ENCODE data around the gene ATL2.
"Not testable (repeated sequence)": the region's sequence is repeated elsewhere in the genome, so short reads cannot be mapped to it uniquely, and the experiment has no call there.

Gene ATL2

DNA sequence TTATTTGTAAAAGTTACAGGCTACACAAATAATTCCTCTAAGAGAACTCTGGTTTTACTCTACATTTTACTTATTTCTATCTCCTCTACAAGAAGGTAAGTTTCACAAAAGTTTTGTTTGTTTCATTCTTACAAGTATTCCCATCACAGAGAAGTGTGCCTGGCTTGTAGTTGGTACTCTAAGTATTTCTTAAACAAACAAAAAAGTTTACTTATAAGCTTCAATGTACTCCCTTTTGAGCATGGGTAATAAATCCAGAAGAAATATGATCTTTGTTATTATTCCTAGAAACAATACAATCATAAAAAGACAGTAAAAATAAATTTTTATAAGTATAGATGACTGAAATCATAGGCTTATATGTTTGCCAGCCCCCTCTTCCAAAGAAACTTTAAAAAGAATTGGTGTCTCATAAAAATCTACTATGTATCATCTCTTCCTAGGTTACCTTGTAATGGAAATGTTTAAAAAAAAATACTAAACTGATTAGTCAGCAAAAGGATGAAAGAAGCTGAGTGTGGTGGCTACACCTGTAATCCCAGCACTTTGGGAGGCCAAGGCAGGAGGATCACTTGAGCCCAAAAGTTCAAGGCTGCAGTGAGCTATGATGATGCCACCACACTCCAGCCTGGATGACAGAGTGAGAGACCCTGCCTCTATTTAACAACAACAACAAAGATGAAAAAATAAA, 54.7 kb downstream of the ATL2 start:
- no peak for DNase-seq

DNA sequence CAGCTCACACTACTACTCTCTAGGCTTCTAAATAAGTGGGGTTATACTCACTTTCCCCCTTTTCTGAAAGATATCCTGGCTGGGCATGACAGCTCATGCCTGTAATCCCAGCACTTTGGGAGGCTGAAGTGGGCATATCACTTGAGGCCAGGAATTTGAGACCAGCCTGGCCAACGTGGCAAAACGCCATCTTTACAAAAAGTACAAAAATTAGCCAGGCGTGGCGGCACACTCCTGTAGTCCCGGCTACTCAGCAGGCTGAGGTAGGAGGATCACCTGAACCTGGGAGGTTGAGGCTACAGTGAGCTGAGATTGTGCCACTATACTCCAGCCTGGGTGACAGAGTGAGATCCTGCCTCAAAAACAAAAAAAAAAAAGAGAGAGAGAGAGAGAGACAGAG, 57.8 kb downstream of the ATL2 start:
- DNase-seq, result not testable (repeated sequence)

DNA sequence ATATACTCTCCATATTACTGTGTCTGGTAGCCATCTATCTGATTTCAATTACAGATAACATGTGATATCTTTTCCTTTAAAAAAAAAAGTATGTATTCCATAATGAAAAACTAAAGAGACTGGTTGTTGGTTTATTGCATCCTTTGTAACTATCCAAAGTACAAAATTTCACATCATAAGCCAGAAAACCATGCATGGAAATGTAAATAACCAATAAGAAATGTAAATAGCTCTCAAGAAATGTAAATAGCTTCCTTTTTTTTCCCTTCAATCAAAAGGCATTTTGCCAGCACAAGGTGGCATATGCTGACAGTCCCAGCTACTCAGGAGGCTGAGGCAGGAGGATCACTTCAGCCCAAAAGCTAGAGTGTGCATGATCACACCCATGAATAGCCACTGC, 59.3 kb downstream of the ATL2 start:
- no peak for DNase-seq

DNA sequence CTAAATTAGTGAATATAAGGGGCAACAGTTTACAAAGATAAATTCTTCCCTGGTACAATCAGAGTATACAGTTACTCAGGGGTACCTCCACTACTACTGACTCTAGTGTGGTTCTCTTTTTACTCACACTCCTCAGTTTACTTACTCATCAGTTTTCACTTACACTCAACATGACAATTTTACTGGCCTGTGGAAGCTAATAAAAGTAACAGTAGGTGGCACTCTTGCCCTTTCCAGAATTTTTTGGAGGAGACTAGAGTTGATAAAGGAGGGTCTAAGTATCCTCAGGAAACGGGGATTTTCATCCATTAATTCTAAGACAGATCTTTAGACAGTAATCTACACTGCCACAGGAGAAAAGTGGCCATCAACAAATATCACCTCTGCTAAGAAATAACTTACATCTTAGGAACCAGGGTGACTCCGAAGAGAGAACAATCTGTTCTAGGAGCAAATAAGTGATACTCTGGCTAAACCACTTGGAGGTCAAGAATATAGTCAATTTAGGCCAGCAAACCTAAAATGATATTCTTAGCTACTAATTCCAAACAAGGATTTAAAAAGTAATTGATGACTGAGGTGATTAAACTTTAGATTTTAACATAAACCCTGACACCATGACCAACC, 61.3 kb downstream of the ATL2 start:
- DNase-seq, result no peak

DNA sequence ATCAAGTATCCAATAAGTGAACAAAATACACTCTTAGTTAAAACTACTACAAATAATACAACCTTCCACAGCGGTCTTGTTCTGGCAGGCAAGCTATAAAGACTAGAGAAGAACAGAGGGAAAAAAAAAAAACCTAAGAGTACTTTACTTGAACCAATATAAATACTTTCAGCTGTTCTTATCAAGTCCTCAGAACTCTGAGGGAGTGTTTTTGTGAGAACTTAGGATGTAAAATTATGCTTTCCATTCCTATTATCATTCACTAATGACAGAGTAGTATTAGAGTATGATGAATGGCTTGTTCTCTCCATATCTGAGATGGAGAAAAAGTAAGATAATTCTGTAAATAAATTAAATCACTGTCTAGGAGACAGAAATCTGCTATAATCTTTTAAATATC, 68.3 kb downstream of the ATL2 start:
- DNase-seq, result no peak

DNA sequence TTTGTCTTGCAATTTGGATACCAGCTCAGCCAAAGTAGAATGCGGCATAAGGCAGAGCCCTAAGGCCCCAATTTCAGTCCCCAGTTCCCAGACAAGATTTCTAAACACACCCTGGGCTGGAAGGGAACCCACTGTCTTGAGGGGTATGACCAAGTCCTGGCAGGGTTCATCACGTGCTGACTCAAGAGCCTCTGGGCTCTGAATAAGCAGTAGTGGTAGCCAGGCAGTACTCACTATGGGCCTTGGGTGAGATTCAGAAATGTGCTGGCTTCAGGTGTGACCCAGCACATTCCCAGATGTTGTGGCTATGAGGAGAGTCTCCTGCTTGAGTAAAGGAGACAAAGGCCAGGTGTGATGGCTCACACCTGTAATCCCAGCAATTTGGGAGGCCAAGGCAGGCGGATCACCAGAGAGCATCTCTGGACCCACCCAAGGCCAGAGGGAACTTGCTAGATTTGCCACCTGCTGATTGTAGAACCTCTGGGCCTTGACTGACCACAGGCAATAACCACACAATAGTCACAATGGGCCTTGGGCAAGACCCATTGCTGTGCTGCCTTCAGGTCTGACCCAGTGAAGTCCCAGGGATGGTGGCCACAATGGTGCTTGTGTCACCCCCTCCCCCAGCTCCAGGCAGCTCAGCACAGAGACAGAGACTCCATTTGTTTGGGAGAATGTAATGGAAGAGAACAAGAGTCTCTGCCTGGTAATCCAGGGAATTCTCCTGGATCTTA, 74.9 kb downstream of the ATL2 start:
- DNase-seq, result no peak

DNA sequence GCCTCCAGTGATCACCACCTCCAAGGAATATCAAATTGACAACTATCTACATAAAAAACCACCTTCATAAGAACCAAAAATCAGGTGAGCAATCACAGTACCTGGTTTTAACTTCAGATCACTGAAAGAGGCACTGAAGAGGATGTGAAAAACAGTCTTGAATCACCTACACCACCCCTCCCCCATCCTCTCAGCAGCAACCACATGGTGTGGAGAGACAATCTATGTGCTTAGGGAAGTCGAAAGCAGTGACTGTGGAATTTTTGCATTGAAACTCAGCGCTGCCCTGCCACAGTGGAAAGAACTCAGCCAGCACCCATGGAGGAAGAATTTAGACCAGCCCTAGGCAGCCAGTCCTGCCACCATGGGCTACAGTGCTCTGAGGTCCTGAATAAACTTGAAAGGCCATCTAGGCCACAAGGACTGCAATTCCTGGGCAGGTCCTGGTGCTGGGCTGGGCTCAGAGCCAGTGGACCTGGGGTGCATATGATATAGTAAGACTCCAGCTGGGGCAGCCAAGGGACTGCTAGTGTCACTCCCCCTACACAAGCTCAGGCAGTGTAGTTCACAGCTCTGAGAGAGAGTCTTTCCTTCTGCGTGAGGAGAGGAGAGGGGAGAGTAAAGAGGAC, 75.6 kb downstream of the ATL2 start:
- no peak for DNase-seq

DNA sequence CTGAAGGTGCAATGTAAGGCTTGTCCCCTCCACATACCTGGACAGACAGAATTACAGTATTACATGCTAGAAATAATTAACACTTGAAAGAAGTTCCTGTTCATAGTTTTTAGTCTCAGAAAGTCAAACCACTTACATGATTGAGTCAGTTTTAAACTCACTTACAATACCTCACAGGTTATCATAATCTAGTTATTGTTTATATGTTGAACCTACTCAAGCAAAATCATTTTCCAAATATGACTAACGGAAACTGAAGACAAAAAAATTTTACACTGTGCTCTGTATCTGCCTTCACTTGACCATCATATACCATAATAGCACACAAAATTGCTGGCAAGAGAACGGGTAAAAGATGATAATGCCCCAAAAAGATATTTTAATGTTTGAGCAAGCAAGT, 78.5 kb downstream of the ATL2 start:
- no peak for DNase-seq

DNA sequence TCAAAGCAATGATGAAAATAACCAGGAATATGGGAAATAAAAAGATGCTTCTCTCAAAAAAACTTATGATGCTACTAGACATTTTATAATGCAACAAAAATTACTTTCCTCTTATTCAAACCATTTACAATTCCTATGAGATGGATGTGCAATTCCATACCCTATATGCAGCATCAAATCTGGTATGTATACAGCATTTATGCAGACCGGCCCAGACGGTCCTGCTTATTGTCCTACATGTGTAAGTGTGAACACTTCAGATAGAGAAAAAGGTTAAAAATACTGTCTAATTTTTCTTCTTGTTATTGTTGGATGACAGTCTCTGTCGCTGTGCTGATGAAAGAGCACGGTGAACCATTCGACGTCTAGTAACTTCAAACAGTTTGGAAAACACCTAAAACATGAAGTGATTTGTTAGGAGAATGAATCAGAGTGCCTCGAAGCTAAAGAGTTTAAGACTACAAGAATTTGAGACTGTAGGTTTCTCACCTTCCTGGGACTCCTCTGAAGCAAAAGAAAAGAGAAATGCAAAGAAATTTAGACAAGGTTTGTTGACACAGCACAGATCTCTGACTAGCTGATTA, 80.8 kb downstream of the ATL2 start:
- no peak for DNase-seq

DNA sequence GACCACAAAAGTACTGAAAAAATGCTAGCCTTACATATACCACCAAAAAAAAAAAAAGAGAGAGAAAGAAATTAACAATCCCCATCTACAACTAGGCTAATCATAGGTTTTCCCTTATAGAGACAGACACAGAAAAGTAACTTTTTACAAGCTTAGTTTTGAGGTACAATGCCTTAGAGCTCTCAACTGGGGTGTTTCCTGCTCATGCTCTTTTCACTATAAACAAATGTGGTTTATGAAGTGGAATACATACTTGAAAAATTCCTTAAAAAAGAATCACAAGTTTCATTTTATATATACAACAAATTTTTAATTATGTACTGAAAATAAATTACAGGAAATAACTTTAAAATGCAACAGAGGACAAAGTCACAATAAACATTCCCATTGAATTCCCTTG, 82.5 kb downstream of the ATL2 start:
- no peak for DNase-seq

DNA sequence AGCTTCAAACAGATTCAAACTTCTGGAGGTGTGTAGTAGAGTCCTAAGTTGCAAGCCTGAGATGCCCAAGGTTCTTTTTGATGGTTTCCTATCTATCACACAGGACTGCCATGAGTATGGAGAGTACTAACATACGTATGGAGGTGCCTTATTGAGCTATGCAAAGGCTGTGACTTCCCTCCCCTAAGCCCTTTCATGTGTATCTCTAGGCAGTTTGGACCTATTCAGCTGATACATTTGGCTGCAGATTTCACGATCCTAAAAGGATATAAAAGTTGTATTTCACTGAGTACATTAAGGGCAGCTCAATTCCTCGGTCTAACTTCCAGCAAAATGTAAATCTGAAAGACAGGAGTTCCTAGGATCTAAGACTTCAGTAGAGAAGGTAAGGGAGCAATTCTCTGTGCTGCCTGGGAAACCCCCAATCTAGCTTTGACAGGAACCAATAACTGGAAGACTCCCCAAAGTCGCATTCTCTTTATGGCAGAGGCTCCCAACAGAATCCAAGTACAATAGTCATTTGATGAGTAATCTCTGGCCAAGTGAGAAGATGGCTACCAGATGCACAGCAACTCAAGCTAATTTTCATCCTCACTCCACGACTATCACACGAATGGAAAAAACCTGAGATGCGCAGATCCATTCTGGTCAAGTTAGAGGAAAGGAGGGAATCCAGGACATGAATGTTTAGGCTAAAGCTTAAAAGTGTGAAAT, 83.8 kb downstream of the ATL2 start:
- no peak for DNase-seq

DNA sequence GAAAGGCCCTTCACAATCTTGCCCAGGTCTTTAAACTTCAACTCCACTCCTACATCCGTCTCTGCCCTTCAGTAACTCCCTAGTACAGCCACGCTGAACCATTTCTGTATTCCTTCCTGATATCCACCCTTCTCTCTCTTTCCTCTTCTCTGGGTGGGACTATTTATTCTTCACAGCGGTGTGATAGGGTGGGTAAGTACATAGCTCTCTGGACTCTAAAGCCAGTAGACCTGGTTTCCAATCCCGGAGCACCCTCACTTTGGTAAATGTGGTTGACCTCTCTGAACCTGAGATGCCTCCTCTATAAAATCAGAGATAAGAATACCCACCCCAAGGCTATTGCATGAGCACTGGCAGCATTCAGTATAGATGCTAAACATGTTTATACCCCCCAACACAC, 86.7 kb downstream of the ATL2 start:
- no peak for DNase-seq

DNA sequence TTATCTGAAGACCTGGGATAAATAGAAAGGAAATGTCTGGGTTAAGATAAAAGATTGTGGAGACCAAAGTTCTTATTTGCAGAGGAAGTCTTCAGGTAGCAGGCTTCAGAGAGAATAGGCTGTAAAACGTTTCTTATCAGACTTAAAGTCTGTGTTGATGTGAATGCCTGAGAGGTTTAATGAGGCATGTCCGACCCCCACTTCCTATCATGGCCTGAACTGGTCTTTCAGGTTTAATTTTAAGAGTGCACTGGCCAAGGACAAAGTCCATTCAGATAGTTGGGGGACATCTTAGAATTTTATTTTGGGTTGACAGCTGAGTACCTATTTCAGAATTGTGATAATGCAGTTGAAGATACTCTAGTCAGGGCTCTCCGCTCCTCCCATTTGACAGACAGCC, 92.1 kb downstream of the ATL2 start:
- DNase-seq, result no peak

DNA sequence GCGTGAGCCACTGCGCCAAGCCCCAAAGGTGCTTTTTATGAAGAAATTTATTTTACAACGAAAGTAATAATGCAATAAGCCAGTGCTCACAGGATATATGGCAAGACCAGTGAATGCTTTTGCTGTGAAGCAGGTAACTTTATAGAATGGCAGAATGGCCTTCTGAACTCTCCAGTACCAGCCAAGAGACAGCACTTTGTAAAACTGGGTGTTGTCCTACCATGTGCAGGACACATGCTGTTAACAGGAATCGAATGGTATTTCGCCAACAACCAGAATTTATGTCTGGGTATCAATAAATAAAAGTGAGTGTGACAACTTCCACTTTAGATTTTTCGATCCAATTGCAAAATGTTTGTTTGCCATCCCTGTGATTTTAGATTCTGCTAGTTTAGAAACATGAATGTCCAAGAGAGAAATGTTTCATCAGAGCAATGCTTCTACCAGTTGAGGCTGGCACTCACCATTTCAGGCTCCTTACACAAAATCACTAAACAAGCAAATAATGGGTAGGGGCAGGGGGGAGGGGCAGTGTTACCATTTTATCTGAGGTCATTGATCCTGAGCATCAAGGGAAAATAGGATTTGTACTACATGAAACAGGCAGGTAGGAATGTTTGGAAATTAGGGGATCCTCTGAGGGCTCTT, 95.9 kb downstream of the ATL2 start:
- no peak for DNase-seq

DNA sequence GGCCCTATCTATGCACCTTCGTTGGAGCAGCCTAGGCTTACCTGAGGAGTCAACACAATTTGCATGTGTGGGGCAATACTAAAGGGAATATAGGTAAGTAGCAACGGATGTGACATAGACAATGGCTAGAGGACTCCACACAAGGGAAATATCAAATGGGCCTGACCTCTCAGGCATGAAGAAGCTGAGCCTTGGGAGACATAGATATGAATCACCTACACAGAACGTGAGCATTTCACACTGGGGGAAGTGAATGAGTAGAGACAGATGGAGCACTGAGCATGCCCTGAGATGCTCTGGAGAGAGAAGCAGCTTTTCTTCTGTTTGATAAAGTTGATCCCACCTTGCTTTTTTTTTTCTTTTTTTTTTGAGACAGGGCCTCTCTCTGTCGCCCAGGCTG, 97.9 kb downstream of the ATL2 start:
- no peak for DNase-seq

DNA sequence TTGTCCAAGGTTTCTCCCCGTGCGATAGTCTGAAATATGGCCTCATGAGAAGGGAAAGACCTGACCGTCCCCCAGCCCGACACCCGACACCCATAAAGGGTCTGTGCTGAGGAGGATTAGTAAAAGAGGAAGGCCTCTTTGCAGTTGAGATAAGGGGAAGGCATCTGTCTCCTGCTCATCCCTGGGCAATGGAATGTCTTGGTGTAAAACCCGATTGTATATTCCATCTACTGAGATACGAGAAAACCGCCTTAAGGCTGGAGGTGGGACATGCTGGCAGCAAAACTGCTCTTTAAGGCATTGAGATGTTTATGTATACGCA, 99.0 kb downstream of the ATL2 start:
- DNase-seq, result not testable (repeated sequence)

DNA sequence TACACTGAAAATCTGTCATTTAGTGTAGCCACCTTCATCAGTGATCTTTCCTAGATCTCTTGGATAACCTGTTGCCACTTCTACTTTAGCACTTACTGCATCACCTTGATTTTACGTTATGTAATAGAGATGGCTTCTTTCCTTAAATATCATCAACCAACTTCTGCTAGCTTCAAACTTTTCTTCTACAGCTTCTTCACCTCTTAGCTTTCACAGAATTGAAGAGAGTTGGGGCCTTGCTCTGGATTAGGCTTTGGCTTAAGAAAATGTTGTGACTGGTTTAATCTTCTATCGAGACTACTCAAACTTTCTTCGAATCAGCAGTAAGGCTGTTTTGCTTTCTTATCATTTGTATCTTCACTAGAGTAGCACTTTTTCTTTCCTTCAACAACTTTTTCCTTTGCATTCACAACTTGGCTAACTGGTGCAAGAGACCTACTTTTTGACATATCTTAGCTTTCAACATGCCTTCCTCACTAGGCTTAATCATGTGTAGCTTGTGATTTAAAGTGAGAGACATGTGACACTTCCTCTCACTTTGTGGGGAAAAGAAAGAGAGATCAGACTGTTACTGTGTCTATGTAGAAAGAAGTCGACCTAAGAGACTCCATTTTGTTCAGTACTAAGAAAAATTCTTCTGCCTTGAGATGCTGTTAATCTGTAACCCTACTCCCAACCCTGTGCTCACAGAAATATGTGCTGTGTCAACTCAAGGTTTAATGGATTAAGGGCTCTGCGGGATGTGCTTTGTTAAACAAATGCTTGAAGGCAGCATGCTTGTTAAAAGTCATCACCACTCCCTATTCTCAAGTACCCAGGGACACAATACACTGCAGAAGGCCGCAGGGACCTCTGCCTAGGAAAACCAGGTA, 99.6 kb downstream of the ATL2 start:
- DNase-seq, result no peak

DNA sequence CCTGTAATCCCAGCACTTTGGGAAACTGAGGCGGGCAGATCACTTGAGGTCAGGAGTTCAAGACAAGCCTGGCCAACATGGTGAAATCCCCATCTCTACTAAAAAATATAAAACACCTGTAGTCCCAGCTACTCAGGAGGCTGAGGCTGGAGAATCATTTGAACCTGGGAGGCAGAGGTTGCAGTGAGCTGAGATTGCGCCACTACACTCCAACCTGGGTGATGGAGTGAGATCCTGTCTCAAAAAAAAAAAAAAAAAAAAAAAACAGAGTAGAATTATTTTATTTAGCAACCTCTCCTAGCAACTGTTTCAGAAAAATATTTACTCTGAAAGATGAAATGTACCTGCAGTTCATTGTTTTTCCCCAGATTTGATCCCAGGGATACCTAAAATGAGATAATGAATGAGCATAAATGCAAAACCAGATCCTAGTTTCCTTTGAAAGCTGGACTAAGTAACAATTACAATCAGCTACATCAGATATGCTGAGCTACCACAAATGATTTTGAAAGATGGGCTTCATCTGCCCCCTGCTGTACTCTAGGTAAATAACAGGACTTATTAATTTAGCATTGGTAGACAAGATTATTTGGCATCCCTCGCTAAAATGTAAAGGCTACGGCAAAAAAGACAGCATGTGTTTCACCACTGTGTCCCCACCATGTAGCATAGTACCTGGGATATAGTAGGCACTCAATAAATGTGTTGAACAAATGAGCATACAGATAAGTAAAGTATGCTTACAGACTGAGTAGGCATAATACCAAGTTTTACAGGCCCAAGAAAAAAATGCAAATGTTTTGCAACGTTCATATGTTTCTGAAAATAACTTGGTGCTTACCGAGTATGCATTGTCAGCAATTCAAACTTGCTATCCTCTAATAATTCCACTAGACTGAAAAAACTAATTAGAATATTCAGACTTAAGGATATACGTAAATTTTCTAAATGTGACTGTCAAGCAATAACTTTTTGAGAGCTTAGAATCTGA, 102.5 kb downstream of the ATL2 start:
- peak; percentile 54 for DNase-seq

DNA sequence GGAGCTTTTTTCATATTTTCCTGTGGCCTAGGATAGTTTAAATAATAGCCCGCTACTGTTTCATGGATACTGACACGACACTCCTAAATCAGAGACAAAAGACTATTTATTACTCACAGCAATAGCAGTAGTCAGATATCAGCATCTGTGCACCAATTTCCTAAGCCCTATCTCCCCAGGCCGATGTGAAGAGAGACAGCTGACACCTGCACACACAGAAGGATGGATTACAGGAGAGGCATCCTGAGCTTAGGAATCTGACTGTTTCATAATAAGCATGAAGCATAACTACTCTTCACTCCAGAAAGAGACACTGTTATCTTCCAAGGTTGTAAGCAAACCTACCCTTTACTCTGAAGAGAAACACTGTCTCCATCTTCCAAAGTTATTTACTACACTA, 105.4 kb downstream of the ATL2 start:
- no peak for DNase-seq

DNA sequence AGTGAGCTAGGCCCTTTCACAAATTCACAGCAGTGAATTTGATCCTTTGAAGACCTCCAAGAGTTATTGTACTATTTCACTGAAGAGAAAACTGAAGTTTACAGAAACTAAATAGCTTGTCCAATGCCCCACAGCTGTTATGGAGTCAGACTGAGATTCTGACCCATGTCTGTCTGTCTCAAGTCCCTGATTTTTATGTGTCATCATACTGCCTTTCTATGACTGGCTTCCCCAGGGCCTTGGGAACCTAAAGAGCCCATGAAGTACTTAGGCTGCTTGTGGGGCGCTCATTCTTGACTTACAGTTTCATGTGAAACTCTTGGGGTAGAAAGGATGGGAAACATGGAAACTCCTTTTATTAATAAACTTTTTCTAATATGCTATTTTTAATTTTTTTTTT, 107.7 kb downstream of the ATL2 start:
- no peak for DNase-seq
